CD4-positive, alpha-beta T cell treated with Interleukin-6 at 100 ng/mL for 8 hours (primary cell): ENCODE results near the gene IGF2BP3.
A peak's percentile ranks its signal among the peaks of the same experiment; 100 is the strongest.
"Not testable (repeated sequence)": the region's sequence is repeated elsewhere in the genome, so short reads cannot be mapped to it uniquely, and the experiment has no call there.

Experiments used
- DNase-seq: peaks from one replicate; pipeline ENCODE4 v3.0.0-alpha.2; 2020; ENCODE audit warnings: mixed read lengths, low spot score

Gene IGF2BP3

GRCh38 chr7:23338863-23339262 is 131.4 kb downstream of the IGF2BP3 start:
- no peak for DNase-seq

GRCh38 chr7:23338439-23338838 is 131.9 kb downstream of the IGF2BP3 start:
- no peak for DNase-seq

- no peak for DNase-seq
These were observed 132.9 kb downstream of the IGF2BP3 start for GRCh38 chr7:23337374-23337773.

GRCh38 chr7:23336799-23337283 is 133.4 kb downstream of the IGF2BP3 start:
- DNase-seq: no peak

- DNase-seq: no peak
These were observed 134.2 kb downstream of the IGF2BP3 start for GRCh38 chr7:23336086-23336485.

- DNase-seq: no peak
These were observed 134.7 kb downstream of the IGF2BP3 start for GRCh38 chr7:23335621-23336020.

- no peak for DNase-seq
These were observed 135.2 kb downstream of the IGF2BP3 start for GRCh38 chr7:23335136-23335535.

- no peak for DNase-seq
These were observed 135.7 kb downstream of the IGF2BP3 start for GRCh38 chr7:23334482-23335056.

- DNase-seq: no peak
These were observed 136.5 kb downstream of the IGF2BP3 start for GRCh38 chr7:23333671-23334246.

GRCh38 chr7:23332910-23333612 is 137.2 kb downstream of the IGF2BP3 start:
- no peak for DNase-seq

GRCh38 chr7:23332193-23332592 is 138.1 kb downstream of the IGF2BP3 start:
- DNase-seq: no peak

- DNase-seq: no peak
These were observed 139.2 kb downstream of the IGF2BP3 start for GRCh38 chr7:23331132-23331531.

GRCh38 chr7:23315366-23315765 is 154.9 kb downstream of the IGF2BP3 start:
- no peak for DNase-seq

GRCh38 chr7:23312141-23312540 is 158.2 kb downstream of the IGF2BP3 start:
- not testable (repeated sequence) for DNase-seq

GRCh38 chr7:23308754-23309153 is 161.5 kb downstream of the IGF2BP3 start:
- no peak for DNase-seq

- DNase-seq: no peak
These were observed 163.3 kb downstream of the IGF2BP3 start for GRCh38 chr7:23306936-23307521.

- no peak for DNase-seq
These were observed 170.5 kb downstream of the IGF2BP3 start for GRCh38 chr7:23299770-23300300.

- peak; percentile 95 for DNase-seq
These were observed 171.2 kb downstream of the IGF2BP3 start, which contains the start of gene MALSU1 for GRCh38 chr7:23298885-23299769. MALSU1 (plus strand) TSS chr7:23299339; CDS start chr7:23299353, 14 bp downstream.

- no peak for DNase-seq
These were observed 172.0 kb downstream of the IGF2BP3 start for GRCh38 chr7:23298141-23298881.

- DNase-seq: no peak
These were observed 174.9 kb downstream of the IGF2BP3 start for GRCh38 chr7:23295401-23295697.
